GM21717 (cell line): ENCODE measurements around the gene COX7A2.

Source experiments
- ATAC-seq: cut with Tn5 transposase; IDR thresholded peaks from one replicate; pipeline ENCODE4 v1.9.1; 2021; ENCODE audit warnings: mild to moderate bottlenecking, moderate library complexity; ENCODE audit not compliant: unreplicated experiment

The COX7A2 gene

GRCh38 chr6:75268988-75269354 lies 25.4 kb upstream of the COX7A2 start:
- ATAC-seq, result no peak

- peak; percentile 40 for ATAC-seq
Measured at GRCh38 chr6:75268121-75268987, 24.8 kb upstream of the COX7A2 start.

GRCh38 chr6:75267461-75267860 lies 23.9 kb upstream of the COX7A2 start:
- no peak for ATAC-seq

- peak; percentile 78 for ATAC-seq
Measured at GRCh38 chr6:75266716-75267291, 23.2 kb upstream of the COX7A2 start.

GRCh38 chr6:75263401-75263750 lies 19.8 kb upstream of the COX7A2 start:
- no peak for ATAC-seq

- ATAC-seq, result no peak
Measured at GRCh38 chr6:75262716-75263400, 19.3 kb upstream of the COX7A2 start.

GRCh38 chr6:75261299-75261698 lies 17.7 kb upstream of the COX7A2 start:
- no peak for ATAC-seq

- no peak for ATAC-seq
Measured at GRCh38 chr6:75257343-75258087, 13.9 kb upstream of the COX7A2 start.

GRCh38 chr6:75250552-75250951 lies 7.0 kb upstream of the COX7A2 start:
- no peak for ATAC-seq

GRCh38 chr6:75249837-75250236 lies 6.2 kb upstream of the COX7A2 start:
- ATAC-seq, result no peak

GRCh38 chr6:75246386-75246785 lies 2.8 kb upstream of the COX7A2 start:
- ATAC-seq, result no peak

GRCh38 chr6:75244063-75244584 lies 523 bp upstream of the COX7A2 start:
- ATAC-seq, result peak; percentile 16

GRCh38 chr6:75236630-75237029 lies 7.0 kb downstream of the COX7A2 start:
- ATAC-seq, result no peak

GRCh38 chr6:75235271-75235670 lies 8.3 kb downstream of the COX7A2 start:
- ATAC-seq, result no peak

- ATAC-seq, result no peak
Measured at GRCh38 chr6:75234126-75234865, 9.3 kb downstream of the COX7A2 start.

- no peak for ATAC-seq
Measured at GRCh38 chr6:75233092-75233615, 10.4 kb downstream of the COX7A2 start.

- ATAC-seq, result no peak
Measured at GRCh38 chr6:75230484-75231325, 12.9 kb downstream of the COX7A2 start.

GRCh38 chr6:75224303-75224926 lies 19.2 kb downstream of the COX7A2 start:
- no peak for ATAC-seq

GRCh38 chr6:75223428-75223827 lies 20.2 kb downstream of the COX7A2 start:
- no peak for ATAC-seq
